H9 (cell line): ENCODE measurements around the gene AGK. TPM values are rescaled to one million over a fixed set of nuclear protein-coding genes. Genes with fewer than 3 reads are reported as not detected.
A peak's percentile ranks its signal among the peaks of the same experiment; 100 is the strongest.

ENCODE experiments used
- DNase-seq: peaks from one replicate; pipeline ENCODE4 v3.0.0-alpha.2; 2017
- H2AFZ ChIP-seq: one replicate; pipeline ENCODE4 v1.6.1; 2013; ENCODE audit warnings: mild to moderate bottlenecking, low read length, control low read depth, moderate library complexity
- H2AK5ac ChIP-seq: 2 replicates; pipeline ENCODE4 v1.6.1; 2013; ENCODE audit warnings: low read length, control low read depth, mixed read lengths; ENCODE audit not compliant: insufficient read length
- H2BK120ac ChIP-seq: one replicate; pipeline ENCODE4 v1.6.1; 2013; ENCODE audit warnings: low read depth, mild to moderate bottlenecking, low read length, control low read depth, inconsistent platforms; ENCODE audit not compliant: poor library complexity, severe bottlenecking
- H2BK12ac ChIP-seq: 2 replicates; pipeline ENCODE4 v1.6.1; 2013; ENCODE audit warnings: low read length, control low read depth, mixed read lengths, low read depth; ENCODE audit not compliant: insufficient read length
- H2BK15ac ChIP-seq: 2 replicates; pipeline ENCODE4 v1.6.1; 2013; ENCODE audit warnings: low read depth, low read length, control low read depth
- H2BK20ac ChIP-seq: one replicate; pipeline ENCODE4 v1.6.1; 2013; ENCODE audit warnings: low read depth, mild to moderate bottlenecking, low read length, control low read depth, inconsistent platforms; ENCODE audit not compliant: poor library complexity, severe bottlenecking
- H2BK5ac ChIP-seq: 2 replicates; pipeline ENCODE4 v1.6.1; 2013; ENCODE audit warnings: low read length, control low read depth, mixed read lengths; ENCODE audit not compliant: insufficient read length
- H3K14ac ChIP-seq: 2 replicates; pipeline ENCODE4 v1.6.1; 2013; ENCODE audit warnings: low read length, control low read depth; ENCODE audit not compliant: insufficient read depth
- H3K18ac ChIP-seq: 2 replicates; pipeline ENCODE4 v1.6.1; 2013; ENCODE audit warnings: low read depth, mild to moderate bottlenecking, mixed read lengths, low read length, control low read depth; ENCODE audit not compliant: insufficient read length
- H3K23ac ChIP-seq: 2 replicates; pipeline ENCODE4 v1.6.1; 2013; ENCODE audit warnings: low read length, control low read depth, mixed read lengths, low read depth; ENCODE audit not compliant: insufficient read length
- H3K23me2 ChIP-seq: 2 replicates; pipeline ENCODE4 v1.6.1; 2013; ENCODE audit warnings: low read depth, mild to moderate bottlenecking, mixed read lengths, low read length, control low read depth; ENCODE audit not compliant: insufficient read length, poor library complexity, severe bottlenecking
- H3K27ac ChIP-seq: 2 replicates; pipeline ENCODE4 v1.5.1; 2013; ENCODE audit warnings: low read length, control low read depth, mixed read lengths, low read depth; ENCODE audit not compliant: insufficient read length
- H3K27me3 ChIP-seq: 2 replicates; pipeline ENCODE4 v1.6.1; 2013; ENCODE audit warnings: low read length, control low read depth, inconsistent platforms; ENCODE audit not compliant: insufficient read depth
- H3K4ac ChIP-seq: 2 replicates; pipeline ENCODE4 v1.6.1; 2013; ENCODE audit warnings: low read depth, mild to moderate bottlenecking, control low read depth, inconsistent platforms, low read length, moderate library complexity
- H3K4me1 ChIP-seq: 2 replicates; pipeline ENCODE4 v1.6.1; 2013; ENCODE audit warnings: low read length, control low read depth, inconsistent platforms; ENCODE audit not compliant: insufficient read depth
- H3K4me2 ChIP-seq: 2 replicates; pipeline ENCODE4 v1.6.1; 2013; ENCODE audit warnings: low read length, control low read depth, mixed read lengths; ENCODE audit not compliant: insufficient read length, insufficient read depth
- H3K56ac ChIP-seq: 2 replicates; pipeline ENCODE4 v1.6.1; 2013; ENCODE audit warnings: low read depth, mild to moderate bottlenecking, mixed read lengths, low read length, control low read depth; ENCODE audit not compliant: insufficient read length
- H3K79me1 ChIP-seq: 2 replicates; pipeline ENCODE4 v1.6.1; 2013; ENCODE audit warnings: low read depth, mild to moderate bottlenecking, moderate library complexity, low read length, control low read depth, inconsistent platforms; ENCODE audit not compliant: insufficient read depth, poor library complexity, severe bottlenecking
- H3K79me2 ChIP-seq: 2 replicates; pipeline ENCODE4 v1.6.1; 2013; ENCODE audit warnings: low read length, control low read depth, inconsistent platforms; ENCODE audit not compliant: insufficient read depth
- H3K9ac ChIP-seq: 2 replicates; pipeline ENCODE4 v1.6.1; 2013; ENCODE audit warnings: low read length, control low read depth, mixed read lengths; ENCODE audit not compliant: insufficient read length; ENCODE audit errors: extremely low read depth
- H3K9me3 ChIP-seq: one replicate; pipeline ENCODE4 v1.6.1; 2013; ENCODE audit warnings: low read depth, low read length, inconsistent platforms; ENCODE audit not compliant: control insufficient read depth
- H3T11ph ChIP-seq: one replicate; pipeline ENCODE4 v1.6.1; 2013; ENCODE audit warnings: mild to moderate bottlenecking, low read length, control low read depth, inconsistent platforms
- H4K20me1 ChIP-seq: one replicate; pipeline ENCODE4 v1.6.1; 2013; ENCODE audit not compliant: control insufficient read depth, insufficient read length, insufficient read depth
- H4K5ac ChIP-seq: 2 replicates; pipeline ENCODE4 v1.6.1; 2013; ENCODE audit warnings: low read depth, mild to moderate bottlenecking, mixed read lengths, low read length, control low read depth; ENCODE audit not compliant: insufficient read length
- H4K8ac ChIP-seq: replicated peaks from 2 replicates; pipeline ENCODE4 v1.6.1; 2013; ENCODE audit warnings: low read length, control low read depth, mixed read lengths, low read depth; ENCODE audit not compliant: insufficient read length
- H4K91ac ChIP-seq: 2 replicates; pipeline ENCODE4 v1.6.1; 2013; ENCODE audit warnings: low read depth, mild to moderate bottlenecking, moderate library complexity, mixed read lengths, low read length, control low read depth; ENCODE audit not compliant: insufficient read length
- H3K27ac Mint-ChIP-seq, 3 experiments: 2 replicates in 2 of 3; 3 replicates in 1 of 3; pipeline ENCODE4 v1.8.0; 2020 to 2021; ENCODE audit warnings: mixed read lengths in 3 of 3, mild to moderate bottlenecking in 1 of 3, moderate library complexity in 1 of 3
- H3K27me3 Mint-ChIP-seq: 2 replicates; pipeline ENCODE4 v1.8.0; 2021; ENCODE audit warnings: low read depth, mild to moderate bottlenecking, moderate library complexity, mixed read lengths
- H3K36me3 Mint-ChIP-seq, 3 experiments: 2 replicates in 2 of 3; 3 replicates in 1 of 3; pipeline ENCODE4 v1.8.0; 2020 to 2021; ENCODE audit warnings: low read depth in 3 of 3, mixed read lengths in 3 of 3; ENCODE audit not compliant: insufficient read depth in 1 of 3
- H3K4me1 Mint-ChIP-seq, 2 experiments: 2 replicates each; pipeline ENCODE4 v1.8.0; 2020; ENCODE audit warnings: mixed read lengths in 2 of 2
- H3K4me3 Mint-ChIP-seq, 2 experiments: 2 replicates in 1 of 2; 3 replicates in 1 of 2; pipeline ENCODE4 v1.8.0; 2020 to 2021; ENCODE audit warnings: mild to moderate bottlenecking in 2 of 2, mixed read lengths in 2 of 2, moderate library complexity in 1 of 2
- H3K9me3 Mint-ChIP-seq, 2 experiments: 2 replicates in 1 of 2; 3 replicates in 1 of 2; pipeline ENCODE4 v1.8.0; 2020; ENCODE audit warnings: mild to moderate bottlenecking in 2 of 2, mixed read lengths in 2 of 2, moderate library complexity in 1 of 2
- WGBS: extraction: QIAGEN DNeasy Blood & Tissue Kit; methylation state at CpG from one replicate; pipeline ENCODE4 v1.1.7; 2013; ENCODE audit warnings: missing lambda C conversion rate, low lambda C conversion rate, mixed read lengths; ENCODE audit not compliant: insufficient read length; ENCODE audit errors: extremely low coverage; 5-methylcytosine and 5-hydroxymethylcytosine counted together
- total RNA-seq: library from RNA; stranded (reverse); gene quantifications from 2 replicates; pipeline ENCODE4 v1.2.1, GENCODE V29; 2021
- TF ChIP-seq, protein P1 (sequence below): fragments of 200-600 bp; sonication (generic); conservative IDR thresholded peaks from 3 replicates; pipeline ENCODE4 v1.8.0; 2021; ENCODE audit warnings: antibody characterized with exemption, mild to moderate bottlenecking

AGK gene
- total RNA-seq, 1 experiment from 2014 or later, result 35.1 TPM

DNA sequence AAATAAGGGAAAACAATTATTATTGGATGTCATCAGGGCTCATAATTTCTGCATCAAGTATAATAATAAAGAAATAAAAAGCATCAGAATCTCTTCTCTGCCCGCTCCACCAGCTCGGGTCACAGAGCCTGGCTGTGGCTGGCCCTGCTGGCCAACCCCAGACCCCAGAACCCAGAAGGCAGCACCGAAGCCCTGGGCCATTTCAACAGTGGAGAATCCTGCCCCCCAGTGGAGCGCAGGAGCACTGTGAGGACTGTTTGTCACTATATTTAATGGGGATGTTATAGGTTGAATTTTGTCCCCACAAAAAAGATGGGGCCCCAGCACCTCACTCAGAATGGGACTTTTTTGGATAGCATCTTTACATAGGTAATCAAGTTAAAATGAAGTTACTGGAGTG is 123.5 kb downstream of the AGK start:
- H3K27me3 ChIP-seq, result no peaks in the 10 kb centered on the region
- H4K20me1 ChIP-seq, result no peaks in the 10 kb centered on the region
- no peak overlapping the region for H2BK5ac ChIP-seq
- no peak overlapping the region for H3K56ac ChIP-seq
- H3K79me1 ChIP-seq, result no peaks in the 10 kb centered on the region
- H3K9me3 ChIP-seq, result no peaks in the 10 kb centered on the region
- no peak overlapping the region for H4K5ac ChIP-seq
- peaks cover 5% of the 10 kb centered on the region; the same call in 1 of the 2 replicates for H3K4me1 ChIP-seq
- H4K91ac ChIP-seq, result no peak overlapping the region
- no peaks in the 10 kb centered on the region for H3K79me2 ChIP-seq
- H3K23me2 ChIP-seq, result no peaks in the 10 kb centered on the region
- no CpG with 5 or more reads among the region's 4 CpGs for WGBS
- peak; percentile 82 for DNase-seq
- H3K4me2 ChIP-seq, result no peak overlapping the region
- no peak overlapping the region for H2BK120ac ChIP-seq
- no peak overlapping the region for H3K18ac ChIP-seq
- no peak overlapping the region for H2BK15ac ChIP-seq
- H3K4me3 Mint-ChIP-seq, result peak overlapping the region in 1 of 2 experiments; percentile 42; a peak in 2 of 5 replicates
- no peak overlapping the region for H2BK12ac ChIP-seq
- H3K27ac Mint-ChIP-seq, result peak overlapping the region in 2 of 3 experiments; percentile 78 to 97; a peak in 3 of 7 replicates
- H3T11ph ChIP-seq, result no peak overlapping the region
- peaks cover 7 to 14% of the 10 kb centered on the region in 2 experiments for H3K4me1 Mint-ChIP-seq
- TF ChIP-seq, protein P1, sequence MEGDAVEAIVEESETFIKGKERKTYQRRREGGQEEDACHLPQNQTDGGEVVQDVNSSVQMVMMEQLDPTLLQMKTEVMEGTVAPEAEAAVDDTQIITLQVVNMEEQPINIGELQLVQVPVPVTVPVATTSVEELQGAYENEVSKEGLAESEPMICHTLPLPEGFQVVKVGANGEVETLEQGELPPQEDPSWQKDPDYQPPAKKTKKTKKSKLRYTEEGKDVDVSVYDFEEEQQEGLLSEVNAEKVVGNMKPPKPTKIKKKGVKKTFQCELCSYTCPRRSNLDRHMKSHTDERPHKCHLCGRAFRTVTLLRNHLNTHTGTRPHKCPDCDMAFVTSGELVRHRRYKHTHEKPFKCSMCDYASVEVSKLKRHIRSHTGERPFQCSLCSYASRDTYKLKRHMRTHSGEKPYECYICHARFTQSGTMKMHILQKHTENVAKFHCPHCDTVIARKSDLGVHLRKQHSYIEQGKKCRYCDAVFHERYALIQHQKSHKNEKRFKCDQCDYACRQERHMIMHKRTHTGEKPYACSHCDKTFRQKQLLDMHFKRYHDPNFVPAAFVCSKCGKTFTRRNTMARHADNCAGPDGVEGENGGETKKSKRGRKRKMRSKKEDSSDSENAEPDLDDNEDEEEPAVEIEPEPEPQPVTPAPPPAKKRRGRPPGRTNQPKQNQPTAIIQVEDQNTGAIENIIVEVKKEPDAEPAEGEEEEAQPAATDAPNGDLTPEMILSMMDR, result peak; percentile 88
- no peak overlapping the region for H3K4ac ChIP-seq
- H2AK5ac ChIP-seq, result no peak overlapping the region
- H3K36me3 Mint-ChIP-seq, result peaks cover 20 to 40% (median 27%) of the 10 kb centered on the region in 3 experiments
- no peak overlapping the region for H3K27ac ChIP-seq
- peaks cover 2 to 3% of the 10 kb centered on the region in 2 experiments; a peak in 3 of 5 replicates for H3K9me3 Mint-ChIP-seq
- H3K27me3 Mint-ChIP-seq, result no peaks in the 10 kb centered on the region
- no peak overlapping the region for H3K14ac ChIP-seq
- H4K8ac ChIP-seq, result no peak overlapping the region
- H2BK20ac ChIP-seq, result no peak overlapping the region
- no peak overlapping the region for H3K9ac ChIP-seq
- H2AFZ ChIP-seq, result no peak overlapping the region
- no peak overlapping the region for H3K23ac ChIP-seq
